ENCODE results near the gene GALNT17.

DNA sequence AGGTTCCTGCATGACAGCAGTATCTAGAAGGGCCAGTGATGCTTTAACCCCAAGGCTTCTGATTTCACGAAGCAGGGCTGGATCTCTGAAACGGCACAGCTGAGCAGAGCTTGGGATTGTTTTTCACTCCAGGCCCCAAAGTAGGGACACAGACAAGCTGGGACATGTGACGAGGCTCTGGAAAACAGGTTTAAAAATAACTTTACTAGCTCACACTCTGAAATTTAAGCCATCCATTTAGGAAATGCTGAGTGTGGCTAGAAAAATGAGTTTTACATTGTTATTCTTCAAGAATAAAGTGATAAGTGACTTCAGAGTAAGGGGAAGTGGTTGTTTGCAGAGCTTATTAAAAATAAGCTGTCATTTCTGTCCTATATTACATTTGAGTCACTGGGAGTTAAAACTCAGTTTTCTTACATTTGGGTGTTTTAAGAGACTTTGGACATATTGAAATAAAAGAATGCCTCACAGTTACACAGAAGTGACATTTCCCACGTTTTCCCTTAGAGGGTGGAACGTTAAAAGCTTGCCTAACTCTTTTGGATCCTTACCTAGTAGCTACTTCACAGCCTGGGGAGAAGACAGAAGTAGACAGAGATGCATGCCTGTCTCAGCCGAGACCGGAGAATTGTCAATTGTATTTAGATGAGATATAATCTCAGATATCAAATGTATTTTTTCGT, 107.8 kb downstream of the GALNT17 start:
- TF ChIP-seq, protein P1, sequence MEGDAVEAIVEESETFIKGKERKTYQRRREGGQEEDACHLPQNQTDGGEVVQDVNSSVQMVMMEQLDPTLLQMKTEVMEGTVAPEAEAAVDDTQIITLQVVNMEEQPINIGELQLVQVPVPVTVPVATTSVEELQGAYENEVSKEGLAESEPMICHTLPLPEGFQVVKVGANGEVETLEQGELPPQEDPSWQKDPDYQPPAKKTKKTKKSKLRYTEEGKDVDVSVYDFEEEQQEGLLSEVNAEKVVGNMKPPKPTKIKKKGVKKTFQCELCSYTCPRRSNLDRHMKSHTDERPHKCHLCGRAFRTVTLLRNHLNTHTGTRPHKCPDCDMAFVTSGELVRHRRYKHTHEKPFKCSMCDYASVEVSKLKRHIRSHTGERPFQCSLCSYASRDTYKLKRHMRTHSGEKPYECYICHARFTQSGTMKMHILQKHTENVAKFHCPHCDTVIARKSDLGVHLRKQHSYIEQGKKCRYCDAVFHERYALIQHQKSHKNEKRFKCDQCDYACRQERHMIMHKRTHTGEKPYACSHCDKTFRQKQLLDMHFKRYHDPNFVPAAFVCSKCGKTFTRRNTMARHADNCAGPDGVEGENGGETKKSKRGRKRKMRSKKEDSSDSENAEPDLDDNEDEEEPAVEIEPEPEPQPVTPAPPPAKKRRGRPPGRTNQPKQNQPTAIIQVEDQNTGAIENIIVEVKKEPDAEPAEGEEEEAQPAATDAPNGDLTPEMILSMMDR (conservative IDR thresholded peaks at IDR 0.05; ENCODE audit: low read depth, low read length): no peak
- no peak for TF ChIP-seq EZH2 (IDR thresholded peaks at IDR 0.05; ENCODE audit: low read length, unreplicated experiment)
